IMR-90 (cell line): ENCODE results near the gene SLC25A22. TPM values are rescaled to one million over a fixed set of nuclear protein-coding genes. Genes with fewer than 3 reads are reported as not detected.

ENCODE experiments used
- ATAC-seq: fragments of 200-7000 bp; cut with Tn5 transposase; 2 replicates; pipeline ENCODE4 v1.9.1; 2020; ENCODE audit warnings: low read depth, mild to moderate bottlenecking, moderate library complexity
- BruUV-seq: library from RNA; stranded (reverse); fragments of 400-500 nt; replicated peaks from 2 replicates; lab custom pipeline; 2021; lab: Mats Ljungman, UMichigan
- CTCF ChIA-PET: fragments of 300-600 bp; formaldehyde crosslinking; extraction: SDS; loops from one replicate; lab custom pipeline; 2021; ENCODE audit warnings: antibody characterized with exemption; lab: Yijun Ruan, JAX
- POLR2A ChIA-PET: fragments of 300-600 bp; sonication (Branson Sonifier 250); formaldehyde crosslinking; loops from one replicate; lab custom pipeline; 2022; ENCODE audit warnings: antibody characterized with exemption; ENCODE audit not compliant: unreplicated experiment; lab: Charles Lee
- DNase-seq: peaks from one replicate; pipeline ENCODE4 v3.0.0; 2013
- H2AFZ ChIP-seq: replicated peaks from 2 replicates; pipeline ENCODE3; 2013; ENCODE audit warnings: low read length, mild to moderate bottlenecking; ENCODE audit not compliant: poor library complexity
- H2AK5ac ChIP-seq: 2 replicates; pipeline ENCODE4 v1.6.1; 2013; ENCODE audit warnings: low read depth, low read length, inconsistent platforms
- H2AK9ac ChIP-seq: replicated peaks from 2 replicates; pipeline ENCODE3; 2013; ENCODE audit warnings: mild to moderate bottlenecking, low read depth, low read length, moderate library complexity; ENCODE audit not compliant: poor library complexity
- H2BK120ac ChIP-seq: 2 replicates; pipeline ENCODE4 v1.6.1; 2013; ENCODE audit warnings: low read depth, low read length, inconsistent platforms
- H2BK15ac ChIP-seq: 3 replicates; pipeline ENCODE4 v1.6.1; 2013; ENCODE audit warnings: low read depth, low read length, inconsistent platforms
- H2BK20ac ChIP-seq: 2 replicates; pipeline ENCODE4 v1.6.1; 2013; ENCODE audit warnings: low read depth, mild to moderate bottlenecking, inconsistent platforms, low read length, moderate library complexity
- H2BK5ac ChIP-seq: 2 replicates; pipeline ENCODE4 v1.6.1; 2013; ENCODE audit warnings: mild to moderate bottlenecking, low read depth, low read length, inconsistent platforms; ENCODE audit not compliant: poor library complexity, severe bottlenecking
- H3K14ac ChIP-seq: replicated peaks from 2 replicates; pipeline ENCODE4 v1.6.1; 2013; ENCODE audit warnings: low read depth, low read length, inconsistent platforms
- H3K18ac ChIP-seq: 2 replicates; pipeline ENCODE4 v1.6.1; 2013; ENCODE audit warnings: low read depth, low read length, control low read depth
- H3K23ac ChIP-seq: 2 replicates; pipeline ENCODE4 v1.6.1; 2013; ENCODE audit warnings: low read depth, low read length, inconsistent platforms
- H3K27ac ChIP-seq: 2 replicates; pipeline ENCODE4 v1.5.1; 2013; ENCODE audit warnings: mild to moderate bottlenecking, control low read depth, low read length; ENCODE audit not compliant: insufficient read depth
- H3K27me3 ChIP-seq: 2 replicates; pipeline ENCODE4 v1.6.1; 2013; ENCODE audit warnings: low read length; ENCODE audit not compliant: control insufficient read depth, insufficient read depth
- H3K36me3 ChIP-seq: 2 replicates; pipeline ENCODE4 v1.6.1; 2013; ENCODE audit warnings: low read length, mixed read lengths; ENCODE audit not compliant: control insufficient read depth, insufficient read depth
- H3K4ac ChIP-seq: 2 replicates; pipeline ENCODE4 v1.6.1; 2013; ENCODE audit warnings: low read depth, low read length, inconsistent platforms
- H3K4me1 ChIP-seq: 2 replicates; pipeline ENCODE4 v1.6.1; 2013; ENCODE audit warnings: low read length, mixed read lengths; ENCODE audit not compliant: control insufficient read depth, insufficient read depth
- H3K4me2 ChIP-seq: 2 replicates; pipeline ENCODE4 v1.6.1; 2013; ENCODE audit warnings: low read depth, mild to moderate bottlenecking, control low read depth, low read length, moderate library complexity
- H3K4me3 ChIP-seq: 2 replicates; pipeline ENCODE4 v1.5.1; 2013; ENCODE audit warnings: low read depth, mild to moderate bottlenecking, control low read depth, low read length, moderate library complexity; ENCODE audit not compliant: insufficient read depth
- H3K56ac ChIP-seq: 2 replicates; pipeline ENCODE4 v1.6.1; 2013; ENCODE audit warnings: low read length, inconsistent platforms; ENCODE audit not compliant: insufficient read depth; ENCODE audit errors: extremely low read depth
- H3K79me1 ChIP-seq, 2 experiments: 2 replicates each; pipeline ENCODE4 v1.6.1; 2013; ENCODE audit warnings: low read length in 2 of 2, inconsistent platforms in 1 of 2, low read depth in 1 of 2
- H3K9ac ChIP-seq: 2 replicates; pipeline ENCODE4 v1.6.1; 2013; ENCODE audit warnings: low read depth, low read length, control low read depth
- H3K9me1 ChIP-seq: 2 replicates; pipeline ENCODE4 v1.6.1; 2013; ENCODE audit warnings: low read length, inconsistent platforms; ENCODE audit not compliant: insufficient read depth
- H3K9me3 ChIP-seq: 2 replicates; pipeline ENCODE4 v1.6.1; 2013; ENCODE audit warnings: low read length; ENCODE audit not compliant: control insufficient read depth, insufficient read depth
- H4K20me1 ChIP-seq: 2 replicates; pipeline ENCODE4 v1.6.1; 2013; ENCODE audit warnings: low read length, inconsistent platforms; ENCODE audit not compliant: insufficient read depth
- H4K5ac ChIP-seq: 2 replicates; pipeline ENCODE4 v1.6.1; 2013; ENCODE audit warnings: mild to moderate bottlenecking, low read depth, low read length, control low read depth
- H4K8ac ChIP-seq, 2 experiments: 2 replicates each; pipeline ENCODE4 v1.6.1; 2013; ENCODE audit warnings: low read depth in 2 of 2, low read length in 2 of 2, control low read depth in 1 of 2, inconsistent platforms in 1 of 2
- H4K91ac ChIP-seq: 2 replicates; pipeline ENCODE4 v1.6.1; 2013; ENCODE audit warnings: low read depth, low read length, inconsistent platforms; ENCODE audit not compliant: insufficient read depth
- FOS ChIP-seq: fragments of 150-350 bp; IDR thresholded peaks from 2 replicates; pipeline ENCODE4 v1.6.1; 2016; ENCODE audit warnings: low read depth, low read length
- RCOR1 ChIP-seq: IDR thresholded peaks from 2 replicates; pipeline ENCODE4 v1.6.1; 2012; ENCODE audit warnings: mild to moderate bottlenecking, low read length, improper control_type of control experiment; ENCODE audit not compliant: insufficient replicate concordance
- whole genome bisulfite sequencing, 2 experiments: methylation state at CpG; one replicate each; pipeline versions ENCODE4 v1.1.5 to v1.1.7; 2013; ENCODE audit warnings: missing lambda C conversion rate in 2 of 2; ENCODE audit not compliant: insufficient read length in 1 of 2; ENCODE audit errors: extremely low coverage in 2 of 2; 5-methylcytosine and 5-hydroxymethylcytosine counted together
- dilution Hi-C: fragments of 300-500 bp; cut with HindIII; formaldehyde crosslinking; loops from one replicate; pipeline ENCODE4 v1.14.3; 2018; ENCODE audit warnings: low sequenced_read_pairs; ENCODE audit not compliant: unreplicated experiment
- in situ Hi-C: fragments of 300-500 bp; cut with MboI; formaldehyde crosslinking; loops from 3 replicates; pipeline ENCODE4 v1.14.3; 2019; ENCODE audit warnings: low sequenced_read_pairs, inconsistent platforms, mixed read lengths
- intact Hi-C: fragments of 100-400 bp; cut with micrococcal nuclease; formaldehyde crosslinking; loops from 2 replicates; pipeline ENCODE4 v1.10.0; 2022
- polyA plus RNA-seq, 3 experiments: library from polyadenylated mRNA; depleted of rRNA; stranded (reverse); fragments of >200 nt; gene quantifications; 2 replicates each; pipeline ENCODE4 v1.2.3, GENCODE V29; 2012; ENCODE audit warnings: low replicate concordance in 1 of 3
- total RNA-seq: library from RNA; depleted of rRNA; stranded (reverse); fragments of >200 nt; gene quantifications from 2 replicates; pipeline ENCODE4 v1.2.3, GENCODE V29; 2012
- TF ChIP-seq, protein P1 (sequence below): conservative IDR thresholded peaks from 2 replicates; pipeline ENCODE4 v1.5.1; 2012; ENCODE audit warnings: mild to moderate bottlenecking, low read depth, low read length, improper control_type of control experiment

The SLC25A22 gene
- total and polyA plus RNA-seq, 2 of the 4 experiments (the other 2 are of a cell fraction): 8.2 to 41.3 TPM

GRCh38 chr11:838441-839279 is 40.6 kb upstream of the SLC25A22 start:
- CTCF ChIA-PET: no interaction called here
- H4K20me1 ChIP-seq: peaks cover 85% of the 10 kb centered on the region
- 55% methylated on average over 10 of the region's 17 CpGs; no CpG with 5 or more reads in 1 of the 2 experiments for whole genome bisulfite sequencing, 2 experiments
- intact Hi-C loops (no loop called here), in situ Hi-C loops (no loop called here), dilution Hi-C loops (no loop called here)
- H3K23ac ChIP-seq: no peak overlapping the region
- peaks cover 24% of the 10 kb centered on the region for H3K9me1 ChIP-seq
- H2BK5ac ChIP-seq: no peak overlapping the region
- TF ChIP-seq RCOR1: no peak
- TF ChIP-seq, protein P1, sequence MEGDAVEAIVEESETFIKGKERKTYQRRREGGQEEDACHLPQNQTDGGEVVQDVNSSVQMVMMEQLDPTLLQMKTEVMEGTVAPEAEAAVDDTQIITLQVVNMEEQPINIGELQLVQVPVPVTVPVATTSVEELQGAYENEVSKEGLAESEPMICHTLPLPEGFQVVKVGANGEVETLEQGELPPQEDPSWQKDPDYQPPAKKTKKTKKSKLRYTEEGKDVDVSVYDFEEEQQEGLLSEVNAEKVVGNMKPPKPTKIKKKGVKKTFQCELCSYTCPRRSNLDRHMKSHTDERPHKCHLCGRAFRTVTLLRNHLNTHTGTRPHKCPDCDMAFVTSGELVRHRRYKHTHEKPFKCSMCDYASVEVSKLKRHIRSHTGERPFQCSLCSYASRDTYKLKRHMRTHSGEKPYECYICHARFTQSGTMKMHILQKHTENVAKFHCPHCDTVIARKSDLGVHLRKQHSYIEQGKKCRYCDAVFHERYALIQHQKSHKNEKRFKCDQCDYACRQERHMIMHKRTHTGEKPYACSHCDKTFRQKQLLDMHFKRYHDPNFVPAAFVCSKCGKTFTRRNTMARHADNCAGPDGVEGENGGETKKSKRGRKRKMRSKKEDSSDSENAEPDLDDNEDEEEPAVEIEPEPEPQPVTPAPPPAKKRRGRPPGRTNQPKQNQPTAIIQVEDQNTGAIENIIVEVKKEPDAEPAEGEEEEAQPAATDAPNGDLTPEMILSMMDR: peak; percentile 13; the same call in 1 of the 2 replicates
- TF ChIP-seq FOS: no peak
- peak overlapping the region; percentile 57 for H2AFZ ChIP-seq
- H3K4ac ChIP-seq: no peak overlapping the region
- H3K4me1 ChIP-seq: peaks cover 26% of the 10 kb centered on the region
- H3K27ac ChIP-seq: peak overlapping the region; percentile 46
- peaks cover 16 to 74% of the 10 kb centered on the region in 2 experiments; a peak in 3 of 4 replicates for H3K79me1 ChIP-seq
- no peaks in the 10 kb centered on the region for H3K9me3 ChIP-seq
- no peak overlapping the region for H2BK20ac ChIP-seq
- H2AK9ac ChIP-seq: peak overlapping the region; percentile 4
- no peak overlapping the region for H2BK15ac ChIP-seq
- H3K27me3 ChIP-seq: no peaks in the 10 kb centered on the region
- H3K4me3 ChIP-seq: no peak overlapping the region
- no peak overlapping the region for H3K9ac ChIP-seq
- POLR2A ChIA-PET: interaction anchor here (1.8 kb wide), 1 partner anchor 20 kb away, joined by 5 read pairs; the partner anchor contains the start of gene PNPLA2
- H3K56ac ChIP-seq: no peak overlapping the region
- H3K14ac ChIP-seq: no peak overlapping the region
- H4K5ac ChIP-seq: no peak overlapping the region
- peak overlapping the region; percentile 31; the same call in 1 of the 2 replicates for H2AK5ac ChIP-seq
- ATAC-seq: no peak
- no TSS peak for BruUV-seq
- H2BK120ac ChIP-seq: no peak overlapping the region
- H3K4me2 ChIP-seq: no peak overlapping the region
- H4K8ac ChIP-seq: peak overlapping the region; percentile 40 to 51; a peak in 2 of 4 replicates
- H4K91ac ChIP-seq: no peak overlapping the region
- H3K36me3 ChIP-seq: peaks cover 52% of the 10 kb centered on the region
- DNase-seq: no peak
- no peak overlapping the region for H3K18ac ChIP-seq
